Measurements from ENCODE around the gene TMEM62.

The TMEM62 gene

GRCh38 chr15:43229977-43230376, 96.6 kb downstream of the TMEM62 start:
- no peak overlapping the region for H3K4me2 ChIP-seq (ENCODE audit: low read length)
- H3K36me3 ChIP-seq (ENCODE audit: control insufficient read depth, low read length): no peaks in the 10 kb centered on the region
- no peak overlapping the region for H3K27ac ChIP-seq (ENCODE audit: low read depth, low read length)
- no peaks in the 10 kb centered on the region; the same call in 1 of the 2 replicates for H3K27me3 ChIP-seq (ENCODE audit: control insufficient read depth, low read length)
- TF ChIP-seq EZH2phosphoT487 (IDR thresholded peaks at IDR 0.05; ENCODE audit: borderline replicate concordance, low read length) (no peak), CTCF (IDR thresholded peaks at IDR 0.05; ENCODE audit: low read depth, low read length, poor library complexity, severe bottlenecking) (no peak)
- H3F3A ChIP-seq (ENCODE audit: control insufficient read depth, insufficient read depth): no peaks in the 10 kb centered on the region
- H3K79me2 ChIP-seq (ENCODE audit: control insufficient read depth, low read length): no peaks in the 10 kb centered on the region
- H3K9me3 ChIP-seq (ENCODE audit: control insufficient read depth, insufficient read depth, low read length): no peaks in the 10 kb centered on the region
- H3K4me3 ChIP-seq (ENCODE audit: low read length): no peak overlapping the region
- no peaks in the 10 kb centered on the region for H3K9me2 ChIP-seq (replicated peaks; ENCODE audit: control insufficient read depth, low read length)
- no peaks in the 10 kb centered on the region for H4K20me1 ChIP-seq (ENCODE audit: control insufficient read depth, insufficient read depth, low read depth, low read length)
- no peaks in the 10 kb centered on the region for H3K4me1 ChIP-seq (ENCODE audit: control insufficient read depth, low read length)

- Histone ChIP-seq H3K9me3 (ENCODE audit: control insufficient read depth, insufficient read depth, low read length) (no peaks in the 10 kb centered on the region), H3K27me3 (ENCODE audit: control insufficient read depth, low read length) (no peaks in the 10 kb centered on the region; the same call in 1 of the 2 replicates), H3K9me2 (replicated peaks; ENCODE audit: control insufficient read depth, low read length) (no peaks in the 10 kb centered on the region), H3K79me2 (ENCODE audit: control insufficient read depth, low read length) (no peaks in the 10 kb centered on the region), H4K20me1 (ENCODE audit: control insufficient read depth, insufficient read depth, low read depth, low read length) (no peaks in the 10 kb centered on the region), H3K4me1 (ENCODE audit: control insufficient read depth, low read length) (no peaks in the 10 kb centered on the region), H3K36me3 (ENCODE audit: control insufficient read depth, low read length) (no peaks in the 10 kb centered on the region), H3K4me3 (ENCODE audit: low read length) (no peak overlapping the region), H3K4me2 (ENCODE audit: low read length) (no peak overlapping the region), H3K27ac (ENCODE audit: low read depth, low read length) (no peak overlapping the region), H3F3A (ENCODE audit: control insufficient read depth, insufficient read depth) (no peaks in the 10 kb centered on the region)
- no peak for TF ChIP-seq CTCF (IDR thresholded peaks at IDR 0.05; ENCODE audit: low read depth, low read length, poor library complexity, severe bottlenecking)
- no peak for TF ChIP-seq EZH2phosphoT487 (IDR thresholded peaks at IDR 0.05; ENCODE audit: borderline replicate concordance, low read length)
These were observed 97.3 kb downstream of the TMEM62 start for GRCh38 chr15:43230640-43231115.

- H3K4me2 ChIP-seq (ENCODE audit: low read length): no peak overlapping the region
- no peak for TF ChIP-seq CTCF (IDR thresholded peaks at IDR 0.05; ENCODE audit: low read depth, low read length, poor library complexity, severe bottlenecking)
- no peak for TF ChIP-seq EZH2phosphoT487 (IDR thresholded peaks at IDR 0.05; ENCODE audit: borderline replicate concordance, low read length)
- no peaks in the 10 kb centered on the region; the same call in 1 of the 2 replicates for H3K27me3 ChIP-seq (ENCODE audit: control insufficient read depth, low read length)
- no peaks in the 10 kb centered on the region for H4K20me1 ChIP-seq (ENCODE audit: control insufficient read depth, insufficient read depth, low read depth, low read length)
- no peaks in the 10 kb centered on the region for H3K9me3 ChIP-seq (ENCODE audit: control insufficient read depth, insufficient read depth, low read length)
- H3K27ac ChIP-seq (ENCODE audit: low read depth, low read length): no peak overlapping the region
- H3K36me3 ChIP-seq (ENCODE audit: control insufficient read depth, low read length): no peaks in the 10 kb centered on the region
- H3K9me2 ChIP-seq (replicated peaks; ENCODE audit: control insufficient read depth, low read length): no peaks in the 10 kb centered on the region
- H3K4me3 ChIP-seq (ENCODE audit: low read length): no peak overlapping the region
- no peaks in the 10 kb centered on the region for H3K4me1 ChIP-seq (ENCODE audit: control insufficient read depth, low read length)
- no peaks in the 10 kb centered on the region for H3F3A ChIP-seq (ENCODE audit: control insufficient read depth, insufficient read depth)
- no peaks in the 10 kb centered on the region for H3K79me2 ChIP-seq (ENCODE audit: control insufficient read depth, low read length)
These were observed 99.0 kb downstream of the TMEM62 start for GRCh38 chr15:43232289-43232874.
